ENCODE data around the gene FAM118A. TPM values are rescaled to one million over a fixed set of nuclear protein-coding genes. Genes with fewer than 3 reads are reported as not detected.
"Not testable (repeated sequence)": the region's sequence is repeated elsewhere in the genome, so short reads cannot be mapped to it uniquely, and the experiment has no call there.

Gene FAM118A
- total and polyA plus RNA-seq, 10 donors: 13.0 to 205 (median 57.8) TPM

GRCh38 chr22:45351956-45352355 lies 42.2 kb downstream of the FAM118A start:
- H3K4me1 ChIP-seq: no peaks in the 10 kb centered on the region
- TF ChIP-seq CTCF (IDR thresholded peaks at IDR 0.05 in 8 of 11, conservative IDR thresholded peaks at IDR 0.05 in 3 of 11) (no peak), POLR2A (IDR thresholded peaks at IDR 0.05) (no peak), POLR2AphosphoS5 (IDR thresholded peaks at IDR 0.05) (no peak)
- no peaks in the 10 kb centered on the region for H3K27me3 ChIP-seq (replicated peaks in 1 of 7)
- 94 to 100% (median 97%) methylated on average over 1 of the region's 1 CpG for WGBS, 5 donors
- DNase-seq: no peak
- intact Hi-C loops (cut with DNase I; ENCODE audit: low total_unique reads): no loop called here
- H3K4me3 ChIP-seq: no peak overlapping the region
- H3K9me3 ChIP-seq: no peaks in the 10 kb centered on the region
- H3K27ac ChIP-seq: no peak overlapping the region
- peaks cover 0 to 5% (median 0%) of the 10 kb centered on the region in 6 donors for H3K36me3 ChIP-seq

GRCh38 chr22:45352757-45353156 lies 43.0 kb downstream of the FAM118A start:
- DNase-seq; H3K4me1 ChIP-seq; H3K27me3 ChIP-seq (replicated peaks in 1 of 7); intact Hi-C loops (cut with DNase I; ENCODE audit: low total_unique reads); H3K27ac ChIP-seq; H3K9me3 ChIP-seq; H3K4me3 ChIP-seq; H3K36me3 ChIP-seq: not testable (repeated sequence)
- 88 to 94% (median 90%) methylated on average over 5 of the region's 5 CpGs for WGBS, 5 donors

- no peak overlapping the region for H3K27ac ChIP-seq
- H3K9me3 ChIP-seq: no peaks in the 10 kb centered on the region
- intact Hi-C loops (cut with DNase I; ENCODE audit: low total_unique reads): no loop called here
- H3K4me3 ChIP-seq: no peak overlapping the region
- H3K4me1 ChIP-seq: no peaks in the 10 kb centered on the region
- no peak for TF ChIP-seq POLR2A (IDR thresholded peaks at IDR 0.05)
- no peak for TF ChIP-seq CTCF (IDR thresholded peaks at IDR 0.05 in 8 of 11, conservative IDR thresholded peaks at IDR 0.05 in 3 of 11)
- no peak for TF ChIP-seq POLR2AphosphoS5 (IDR thresholded peaks at IDR 0.05)
- DNase-seq: no peak
- H3K27me3 ChIP-seq (replicated peaks in 1 of 7): no peaks in the 10 kb centered on the region
- WGBS, 5 donors: 79 to 92% (median 88%) methylated on average over 5 of the region's 5 CpGs
- no peaks in the 10 kb centered on the region for H3K36me3 ChIP-seq
Observed at GRCh38 chr22:45353786-45354185, 44.1 kb downstream of the FAM118A start.

- H3K27me3 ChIP-seq (replicated peaks in 1 of 7): no peaks in the 10 kb centered on the region
- 100% methylated on average over 1 of the region's 1 CpG for WGBS, 5 donors
- no peaks in the 10 kb centered on the region for H3K36me3 ChIP-seq
- no peak overlapping the region for H3K4me3 ChIP-seq
- H3K9me3 ChIP-seq: no peaks in the 10 kb centered on the region
- no peak overlapping the region for H3K27ac ChIP-seq
- no peaks in the 10 kb centered on the region for H3K4me1 ChIP-seq
- TF ChIP-seq CTCF (IDR thresholded peaks at IDR 0.05 in 8 of 11, conservative IDR thresholded peaks at IDR 0.05 in 3 of 11): no peak
- TF ChIP-seq POLR2AphosphoS5 (IDR thresholded peaks at IDR 0.05): no peak
- TF ChIP-seq POLR2A (IDR thresholded peaks at IDR 0.05): no peak
- DNase-seq: no peak
- intact Hi-C loops (cut with DNase I; ENCODE audit: low total_unique reads): no loop called here
Observed at GRCh38 chr22:45357490-45357889, 47.8 kb downstream of the FAM118A start.

- intact Hi-C loops (cut with DNase I; ENCODE audit: low total_unique reads): no loop called here
- Histone ChIP-seq H3K27ac (no peak overlapping the region), H3K4me3 (no peak overlapping the region), H3K36me3 (no peaks in the 10 kb centered on the region), H3K4me1 (no peaks in the 10 kb centered on the region), H3K27me3 (replicated peaks in 1 of 7) (no peaks in the 10 kb centered on the region), H3K9me3 (no peaks in the 10 kb centered on the region)
- TF ChIP-seq CTCF (IDR thresholded peaks at IDR 0.05 in 8 of 11, conservative IDR thresholded peaks at IDR 0.05 in 3 of 11) (no peak), POLR2AphosphoS5 (IDR thresholded peaks at IDR 0.05) (no peak), POLR2A (IDR thresholded peaks at IDR 0.05) (no peak)
- no peak for DNase-seq
- 82 to 100% (median 92%) methylated on average over 1 of the region's 1 CpG for WGBS, 5 donors
Observed at GRCh38 chr22:45358127-45358526, 48.4 kb downstream of the FAM118A start.
